ENCODE results near the gene ZNF644.
"Not testable (repeated sequence)": the region's sequence is repeated elsewhere in the genome, so short reads cannot be mapped to it uniquely, and the experiment has no call there.

The ZNF644 gene

GRCh38 chr1:91054780-91055481, 33.1 kb upstream of the ZNF644 start:
- TF ChIP-seq CTCF (IDR thresholded peaks at IDR 0.05; ENCODE audit: extremely low read depth, missing control alignments): no peak
- DNase-seq (ENCODE audit: low spot score): peak; percentile 39

GRCh38 chr1:91053630-91054029, 31.8 kb upstream of the ZNF644 start:
- DNase-seq (ENCODE audit: low spot score): no peak
- TF ChIP-seq CTCF (IDR thresholded peaks at IDR 0.05; ENCODE audit: extremely low read depth, missing control alignments): no peak

GRCh38 chr1:91049551-91049950, 27.7 kb upstream of the ZNF644 start:
- DNase-seq (ENCODE audit: low spot score): not testable (repeated sequence)

- no peak for DNase-seq (ENCODE audit: low spot score)
- no peak for TF ChIP-seq CTCF (IDR thresholded peaks at IDR 0.05; ENCODE audit: extremely low read depth, missing control alignments)
These were observed 24.9 kb upstream of the ZNF644 start for GRCh38 chr1:91046766-91047165.

GRCh38 chr1:91045284-91045683, 23.4 kb upstream of the ZNF644 start:
- no peak for TF ChIP-seq CTCF (IDR thresholded peaks at IDR 0.05; ENCODE audit: extremely low read depth, missing control alignments)
- DNase-seq (ENCODE audit: low spot score): no peak

- not testable (repeated sequence) for DNase-seq (ENCODE audit: low spot score)
These were observed 22.9 kb upstream of the ZNF644 start for GRCh38 chr1:91044776-91045175.

- not testable (repeated sequence) for DNase-seq (ENCODE audit: low spot score)
These were observed 20.5 kb upstream of the ZNF644 start for GRCh38 chr1:91042372-91042771.

GRCh38 chr1:91038582-91038981, 16.7 kb upstream of the ZNF644 start:
- no peak for DNase-seq (ENCODE audit: low spot score)
- no peak for TF ChIP-seq CTCF (IDR thresholded peaks at IDR 0.05; ENCODE audit: extremely low read depth, missing control alignments)

GRCh38 chr1:91036894-91037829, 15.3 kb upstream of the ZNF644 start:
- no peak for TF ChIP-seq CTCF (IDR thresholded peaks at IDR 0.05; ENCODE audit: extremely low read depth, missing control alignments)
- DNase-seq (ENCODE audit: low spot score): no peak
